HG03139 (cell line): ENCODE measurements around the gene CELF5.
"Not testable (repeated sequence)": the region's sequence is repeated elsewhere in the genome, so short reads cannot be mapped to it uniquely, and the experiment has no call there.

Experiments used
- ATAC-seq: cut with Tn5 transposase; IDR thresholded peaks from one replicate; pipeline ENCODE4 v1.9.1; 2021; ENCODE audit not compliant: unreplicated experiment

Gene CELF5

DNA sequence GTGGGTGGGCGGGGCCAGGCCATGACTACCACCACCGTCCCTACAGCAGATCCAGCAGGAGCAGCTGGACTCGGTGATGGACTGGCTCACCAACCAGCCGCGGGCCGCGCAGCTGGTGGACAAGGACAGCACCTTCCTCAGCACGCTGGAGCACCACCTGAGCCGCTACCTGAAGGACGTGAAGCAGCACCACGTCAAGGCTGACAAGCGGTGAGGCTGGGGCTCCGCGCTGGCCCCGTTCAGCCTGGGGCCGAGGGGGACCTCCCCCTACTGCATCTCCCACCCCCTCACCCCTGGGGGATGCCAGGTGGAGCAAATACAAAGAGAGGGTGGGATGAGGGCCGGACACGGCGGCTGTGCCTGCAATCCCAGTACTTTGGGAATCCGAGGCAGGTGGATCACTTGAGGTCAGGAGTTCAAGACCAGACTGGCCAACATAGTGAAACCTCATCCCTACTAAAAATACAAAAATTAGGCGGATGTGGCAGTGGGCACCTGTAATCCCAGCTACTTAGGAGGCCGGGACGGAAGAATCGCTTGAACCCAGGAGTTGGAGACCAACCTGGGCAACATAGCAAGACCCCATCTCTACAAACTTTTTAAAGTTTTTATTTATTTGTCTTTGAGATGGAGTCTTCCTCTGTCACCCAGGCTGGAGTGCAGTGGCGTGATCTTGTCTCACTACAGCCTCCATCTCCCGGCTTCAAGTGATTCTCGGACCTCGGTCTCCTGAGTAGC lies 18.1 kb upstream of the CELF5 start:
- no peak for ATAC-seq

DNA sequence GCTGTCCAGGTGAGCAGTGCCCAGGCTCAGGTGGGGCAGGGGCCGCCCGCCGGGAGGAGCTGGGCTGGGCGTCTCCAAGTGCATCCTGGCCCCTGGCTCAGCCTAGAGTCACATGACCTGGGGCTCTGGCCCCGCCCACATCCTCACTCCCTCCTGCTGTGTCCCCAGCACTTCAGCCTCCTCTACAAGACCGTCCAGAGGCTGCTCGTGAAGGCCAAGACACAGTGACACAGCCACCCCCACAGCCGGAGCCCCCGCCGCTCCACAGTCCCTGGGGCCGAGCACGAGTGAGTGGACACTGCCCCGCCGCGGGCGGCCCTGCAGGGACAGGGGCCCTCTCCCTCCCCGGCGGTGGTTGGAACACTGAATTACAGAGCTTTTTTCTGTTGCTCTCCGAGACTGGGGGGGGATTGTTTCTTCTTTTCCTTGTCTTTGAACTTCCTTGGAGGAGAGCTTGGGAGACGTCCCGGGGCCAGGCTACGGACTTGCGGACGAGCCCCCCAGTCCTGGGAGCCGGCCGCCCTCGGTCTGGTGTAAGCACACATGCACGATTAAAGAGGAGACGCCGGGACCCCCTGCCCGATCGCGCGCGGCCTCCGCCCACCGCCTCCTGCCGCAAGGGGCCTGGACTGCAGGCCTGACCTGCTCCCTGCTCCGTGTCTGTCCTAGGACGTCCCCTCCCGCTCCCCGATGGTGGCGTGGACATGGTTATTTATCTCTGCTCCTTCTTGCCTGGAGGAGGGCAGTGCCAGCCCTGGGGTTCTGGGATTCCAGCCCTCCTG lies 16.8 kb upstream of the CELF5 start:
- ATAC-seq: no peak

DNA sequence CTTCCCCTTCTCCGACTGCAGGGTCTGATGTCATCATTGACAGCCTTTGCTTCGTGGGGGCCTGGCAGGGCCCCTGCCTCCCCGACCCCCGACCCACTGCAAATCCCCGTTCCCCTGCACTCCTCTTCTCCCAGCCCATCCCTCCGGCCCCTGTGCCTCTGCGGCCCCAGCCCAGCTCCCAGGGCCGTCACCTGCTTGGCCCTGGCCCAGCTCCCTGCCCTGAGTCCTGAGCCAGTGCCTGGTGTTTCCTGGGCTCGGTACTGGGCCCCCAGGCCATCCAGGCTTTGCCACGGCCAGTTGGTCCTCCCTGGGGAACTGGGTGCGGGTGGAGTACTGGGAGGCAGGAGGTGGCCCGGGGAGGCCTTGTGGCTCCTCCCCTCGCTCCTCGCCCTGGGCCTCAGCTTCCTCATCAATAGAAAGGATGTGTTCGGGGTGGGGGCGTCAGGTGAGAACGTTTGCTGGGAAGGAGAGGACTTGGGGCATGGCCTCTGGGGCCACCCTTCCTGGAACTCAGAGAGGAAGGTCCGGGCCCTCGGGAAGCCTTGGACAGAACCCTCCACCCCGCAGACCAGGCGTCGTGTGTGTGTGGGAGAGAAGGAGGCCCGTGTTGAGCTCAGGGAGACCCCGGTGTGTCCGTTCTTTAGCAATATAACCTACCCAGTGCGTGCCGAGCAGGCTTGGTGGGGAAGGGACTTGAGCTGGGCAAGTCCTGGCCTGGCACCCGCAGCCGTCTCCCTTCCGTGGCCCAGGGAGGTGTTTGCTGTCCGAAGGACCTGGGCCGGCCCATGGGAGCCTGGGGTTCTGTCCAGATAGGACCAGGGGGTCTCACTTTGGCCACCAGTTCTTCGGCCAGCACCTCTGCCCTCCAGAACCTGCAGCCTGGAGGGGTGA lies 15.9 kb upstream of the CELF5 start:
- ATAC-seq: no peak

DNA sequence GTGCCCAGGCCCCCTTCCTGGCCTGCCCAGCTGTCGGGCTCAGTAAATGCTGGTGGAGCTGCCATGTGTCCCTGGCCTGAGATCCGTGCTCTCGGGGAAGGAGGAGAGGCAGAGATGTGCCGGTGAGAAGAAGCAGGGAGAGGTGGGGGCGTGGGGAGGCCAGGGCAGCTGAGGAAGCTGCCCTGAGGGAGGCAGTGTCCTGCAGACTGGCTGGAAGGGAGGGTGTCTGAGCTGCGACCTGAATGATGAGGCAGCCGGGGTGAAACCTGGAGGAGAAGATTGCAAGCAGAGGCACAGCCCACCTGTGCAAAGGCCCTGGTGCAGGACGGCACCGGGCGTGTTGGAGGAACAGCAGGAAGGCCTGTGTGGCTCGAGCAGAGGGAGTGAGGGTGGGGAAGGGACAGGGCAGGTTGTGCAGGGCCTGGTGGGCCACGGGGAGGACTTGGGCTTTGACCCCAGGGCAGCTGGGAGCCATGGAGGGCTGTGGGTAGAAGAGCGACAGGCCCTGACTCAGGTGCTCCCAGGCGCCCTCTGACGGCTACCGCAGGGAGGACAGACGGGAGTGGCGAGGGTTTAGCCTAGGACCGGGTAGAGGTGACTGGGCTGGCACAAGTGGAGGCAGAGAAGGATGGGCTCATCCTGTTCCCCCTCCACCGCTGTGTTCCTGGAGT lies 14.0 kb upstream of the CELF5 start:
- no peak for ATAC-seq

DNA sequence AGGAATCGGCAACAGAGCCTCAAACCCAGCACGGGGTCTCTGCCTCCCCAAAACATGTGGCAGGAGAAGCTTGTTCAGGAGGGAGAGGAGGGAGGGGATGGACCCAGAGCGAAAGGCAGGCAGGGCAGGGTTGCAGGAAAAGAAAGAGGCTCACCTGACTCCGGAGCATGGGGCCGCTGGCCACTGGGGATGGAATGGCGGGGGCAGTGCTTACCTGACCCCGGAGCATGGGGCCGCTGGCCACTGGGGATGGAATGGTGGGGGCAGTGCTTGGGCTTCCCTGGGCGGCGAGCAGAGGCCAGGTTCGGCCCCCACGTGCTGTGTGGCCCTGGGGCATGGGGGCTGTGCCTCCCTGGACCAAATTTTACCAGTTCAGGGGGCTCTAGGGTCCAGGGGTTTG lies 13.3 kb upstream of the CELF5 start:
- ATAC-seq: no peak

DNA sequence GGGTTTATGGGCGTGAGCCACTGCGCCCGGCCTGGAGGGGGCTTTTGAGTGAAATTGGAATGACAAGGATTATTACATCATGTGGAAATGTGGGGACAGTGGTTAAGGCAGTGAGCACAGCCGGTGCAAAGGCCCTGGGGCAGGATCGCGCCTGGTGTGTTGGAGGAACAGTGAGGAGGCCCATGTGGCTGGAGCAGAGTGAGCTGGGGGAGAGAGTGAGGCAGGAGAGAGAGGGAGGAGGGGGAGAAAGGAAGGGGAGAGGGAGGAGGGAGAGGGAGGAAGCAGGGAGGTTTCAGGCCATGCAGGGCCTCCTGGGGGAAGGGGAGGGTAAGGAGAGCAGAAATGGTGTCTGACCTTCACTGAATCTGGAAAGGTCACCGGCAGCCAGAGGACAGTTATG lies 11.3 kb upstream of the CELF5 start:
- no peak for ATAC-seq

DNA sequence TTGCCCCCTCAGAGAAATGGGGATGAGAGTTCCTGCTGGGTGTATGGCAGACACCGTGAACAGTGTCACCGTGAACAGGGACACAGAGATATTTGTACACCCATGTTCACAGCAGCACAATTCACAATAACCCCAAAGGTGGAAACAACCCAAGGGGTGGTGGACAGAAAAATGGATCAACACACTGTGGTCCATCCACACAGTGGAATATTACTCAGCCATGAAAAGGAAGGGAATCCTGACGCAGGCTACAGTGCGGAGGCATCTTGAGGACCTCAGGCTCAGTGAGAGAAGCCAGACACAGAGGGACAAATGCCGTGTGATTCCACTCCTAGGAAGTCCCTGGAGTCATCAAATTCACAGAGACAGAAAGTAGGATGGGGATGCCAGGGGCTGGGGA lies 7.6 kb upstream of the CELF5 start:
- ATAC-seq: no peak

DNA sequence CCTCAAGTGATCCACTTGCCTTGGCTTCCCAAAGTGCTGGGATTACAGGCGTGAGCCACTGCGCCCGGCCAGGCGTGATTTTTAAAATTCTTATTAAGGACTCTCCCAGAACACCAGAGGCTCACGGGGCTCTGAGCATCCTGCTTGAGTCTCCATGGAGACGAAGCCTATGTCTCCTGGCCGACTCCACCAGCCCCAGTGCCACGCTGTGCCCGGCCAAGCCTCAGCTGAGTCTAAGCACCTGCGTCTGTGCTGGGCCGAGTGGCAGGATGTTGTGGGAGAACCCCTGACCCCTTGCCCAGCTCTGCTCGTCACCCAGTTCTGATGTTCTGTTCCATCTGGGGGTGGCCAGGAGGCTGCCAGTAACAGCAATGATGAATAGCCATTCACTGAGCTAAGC lies 3.9 kb upstream of the CELF5 start:
- ATAC-seq: no peak

DNA sequence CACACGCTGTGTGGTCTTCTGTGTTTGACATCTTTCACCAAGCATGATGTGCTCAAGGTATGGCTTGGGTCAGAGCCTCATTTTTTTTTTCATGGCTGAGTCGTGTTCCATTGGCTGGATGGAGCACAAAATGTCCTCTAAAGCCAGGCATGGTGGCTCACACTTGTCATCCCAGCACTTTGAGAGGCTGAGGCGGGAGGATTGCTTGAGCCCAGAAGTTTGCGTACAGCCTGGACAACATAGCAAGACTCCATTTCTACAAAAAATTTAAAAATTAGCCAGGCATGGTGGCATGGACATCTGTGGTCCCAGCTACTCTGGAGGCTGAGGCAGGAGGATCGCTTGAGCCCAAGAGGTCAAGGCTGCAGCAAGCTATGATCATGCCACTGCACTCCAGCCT lies 2.9 kb upstream of the CELF5 start:
- ATAC-seq: not testable (repeated sequence)

DNA sequence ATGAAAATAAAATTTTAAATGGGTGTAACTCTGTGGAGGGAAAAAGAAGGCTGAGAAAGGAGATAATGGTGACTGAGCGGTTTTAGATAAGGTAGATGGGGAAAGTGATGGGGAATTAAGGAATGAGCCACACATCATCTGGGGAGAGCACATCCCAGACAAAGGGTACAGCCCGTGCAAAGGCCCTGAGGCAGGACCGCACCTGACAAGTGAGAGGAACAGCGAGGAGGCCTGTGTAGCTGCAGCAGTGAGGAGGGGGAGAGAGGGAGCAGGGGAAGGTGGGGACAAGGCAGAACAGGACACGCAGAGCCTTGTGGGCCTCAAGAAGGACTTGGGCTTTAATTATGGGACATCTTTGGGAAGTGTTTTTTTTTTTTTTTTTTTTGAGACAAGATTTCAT lies 1.8 kb upstream of the CELF5 start:
- no peak for ATAC-seq

DNA sequence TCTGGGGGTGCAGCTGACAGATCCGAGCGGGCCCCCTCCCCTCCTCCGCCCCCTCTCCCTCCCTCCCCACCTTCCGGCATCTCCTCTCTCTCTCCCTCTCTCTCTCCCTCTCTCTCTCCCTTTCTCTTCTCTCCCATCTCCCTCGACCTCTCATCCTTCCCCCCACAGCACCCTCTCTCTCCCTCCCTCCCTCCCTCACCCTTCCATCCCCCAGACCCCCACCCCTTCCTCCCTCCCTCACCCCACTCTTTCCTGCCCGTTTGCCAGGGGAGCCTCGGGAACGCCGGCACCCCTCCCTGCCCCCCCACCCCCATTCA lies 666 bp downstream of the CELF5 start:
- no peak for ATAC-seq

DNA sequence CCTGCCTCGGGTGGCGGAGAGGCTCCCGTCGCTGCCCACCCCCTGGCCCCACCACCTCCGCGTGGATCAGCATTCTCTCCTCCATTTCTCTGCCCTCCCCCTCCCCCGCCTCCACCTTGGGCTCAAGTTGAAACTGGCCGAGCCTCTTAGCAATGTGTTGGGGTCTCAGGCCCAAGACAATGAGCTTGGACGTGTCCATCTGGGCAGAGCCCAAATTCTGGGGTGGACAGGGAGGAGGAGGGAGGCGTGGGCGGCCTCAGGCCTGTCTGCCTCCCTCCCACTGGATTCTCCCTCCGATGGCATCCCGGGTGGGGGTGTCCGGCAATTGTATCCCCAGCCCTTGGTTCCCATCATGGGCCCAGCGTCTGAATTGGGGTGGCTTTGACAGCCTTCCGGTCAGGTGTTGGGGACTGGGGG lies 1.2 kb downstream of the CELF5 start:
- no peak for ATAC-seq

DNA sequence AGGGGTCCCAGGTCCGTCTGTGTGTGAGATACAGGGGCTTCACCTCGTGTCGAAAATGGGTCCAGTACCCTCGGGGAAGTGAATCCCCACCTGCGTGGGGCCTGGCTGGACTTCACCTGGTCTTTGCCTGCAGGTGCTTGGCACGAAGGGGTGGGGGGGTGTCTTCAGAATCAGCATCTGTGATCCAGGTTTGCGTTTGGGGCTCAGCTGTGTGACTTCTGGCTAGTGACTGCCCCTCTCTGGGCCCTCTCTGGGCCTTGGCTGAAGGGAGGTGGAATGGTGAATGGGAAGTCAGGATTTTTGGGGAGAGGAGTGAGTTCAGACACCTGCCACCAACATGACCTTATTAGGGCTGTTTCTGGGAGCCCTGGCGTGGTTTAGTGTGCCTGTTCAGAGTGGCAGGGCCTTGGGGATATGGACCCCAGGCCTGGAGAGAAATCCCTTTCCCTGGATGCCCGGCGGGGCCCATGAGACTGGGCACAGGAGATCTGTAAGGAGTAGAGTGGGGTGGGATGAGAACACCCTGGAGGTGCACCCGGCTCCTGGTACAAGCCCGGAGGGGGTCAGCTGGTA lies 2.7 kb downstream of the CELF5 start:
- no peak for ATAC-seq

DNA sequence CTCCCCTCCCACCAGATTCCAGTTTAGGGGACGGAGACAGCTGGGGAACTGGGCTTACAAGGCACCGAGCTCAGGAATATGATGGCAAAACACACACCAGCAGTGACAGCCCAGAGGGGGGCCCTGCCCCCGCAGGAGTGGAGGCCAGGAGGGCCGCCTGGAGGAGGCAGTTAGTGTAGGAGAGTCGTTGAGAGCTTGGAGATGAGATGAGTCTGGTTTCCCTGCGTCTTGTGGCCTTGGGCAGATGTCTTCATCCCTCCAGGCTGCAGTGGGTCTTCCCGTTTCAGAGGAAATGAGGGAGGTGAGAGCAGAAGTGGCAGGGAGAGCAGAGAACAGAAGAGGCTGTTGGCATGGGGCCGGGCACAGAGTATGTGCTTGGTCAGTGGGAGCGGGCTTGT lies 4.9 kb downstream of the CELF5 start:
- ATAC-seq: no peak

DNA sequence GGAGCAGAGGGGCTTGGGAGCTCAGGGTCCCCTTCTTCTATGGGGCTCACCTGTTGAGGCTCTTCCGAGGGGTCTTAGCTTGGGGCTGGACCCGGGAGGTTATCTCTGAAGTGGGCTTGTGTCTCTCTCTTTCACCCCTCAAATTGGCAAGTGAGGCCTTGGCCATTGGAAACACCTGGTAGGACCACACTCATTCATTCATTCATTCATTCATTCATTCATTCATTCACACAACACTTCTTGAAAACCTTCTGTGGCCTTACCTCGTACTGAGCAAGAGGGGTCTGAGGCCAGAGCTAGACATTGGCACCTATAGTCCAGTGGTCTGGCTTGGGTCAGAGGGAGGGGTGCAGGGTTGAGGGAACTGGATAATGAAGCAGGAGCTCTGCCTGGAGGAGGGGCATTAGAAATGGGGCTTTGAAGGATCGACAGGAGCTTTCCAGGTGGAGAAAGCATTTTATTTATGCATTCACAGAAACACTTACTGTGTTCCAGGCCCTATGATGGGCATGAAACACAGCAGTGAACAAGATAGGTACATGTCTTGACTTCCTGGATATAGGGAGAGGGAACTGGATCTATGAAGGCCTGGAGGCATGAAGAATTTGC lies 5.5 kb downstream of the CELF5 start:
- no peak for ATAC-seq

DNA sequence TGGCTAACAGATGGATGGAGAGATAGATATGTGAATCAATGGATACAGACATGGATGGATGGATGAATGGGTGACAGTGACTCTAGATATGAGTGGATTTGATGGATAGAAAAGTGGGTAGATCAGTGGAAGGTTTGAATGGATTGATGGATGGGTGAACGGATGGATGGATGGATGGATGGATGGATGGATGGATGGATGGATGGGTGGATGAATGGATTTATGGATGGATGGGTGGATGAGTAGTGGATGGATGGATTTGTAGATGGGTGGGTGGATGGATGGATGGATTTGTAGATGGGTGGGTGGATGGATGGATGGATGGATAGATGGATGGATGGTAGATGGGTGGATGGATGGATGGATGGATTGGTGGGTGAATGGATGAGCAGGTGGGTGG lies 6.8 kb downstream of the CELF5 start:
- no peak for ATAC-seq

DNA sequence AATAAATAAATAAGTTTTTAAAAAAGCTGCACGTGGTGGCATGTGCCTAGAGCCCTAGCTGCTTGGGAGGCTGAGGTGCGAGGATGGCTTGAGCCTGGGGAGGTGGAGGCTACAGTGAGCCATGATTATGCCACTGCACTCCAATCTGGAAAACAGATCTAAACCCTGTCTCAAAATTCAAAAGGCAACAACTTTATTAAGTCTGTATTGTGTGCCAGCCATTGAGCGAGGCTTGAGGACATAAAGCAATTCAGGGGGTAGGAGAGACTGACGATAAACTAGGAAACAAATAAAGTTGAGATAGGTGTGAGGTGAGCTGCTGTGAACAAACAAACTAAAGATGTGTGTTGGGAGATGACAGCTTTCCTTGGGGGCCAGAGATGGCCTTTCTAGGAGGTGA lies 8.7 kb downstream of the CELF5 start:
- ATAC-seq: no peak

DNA sequence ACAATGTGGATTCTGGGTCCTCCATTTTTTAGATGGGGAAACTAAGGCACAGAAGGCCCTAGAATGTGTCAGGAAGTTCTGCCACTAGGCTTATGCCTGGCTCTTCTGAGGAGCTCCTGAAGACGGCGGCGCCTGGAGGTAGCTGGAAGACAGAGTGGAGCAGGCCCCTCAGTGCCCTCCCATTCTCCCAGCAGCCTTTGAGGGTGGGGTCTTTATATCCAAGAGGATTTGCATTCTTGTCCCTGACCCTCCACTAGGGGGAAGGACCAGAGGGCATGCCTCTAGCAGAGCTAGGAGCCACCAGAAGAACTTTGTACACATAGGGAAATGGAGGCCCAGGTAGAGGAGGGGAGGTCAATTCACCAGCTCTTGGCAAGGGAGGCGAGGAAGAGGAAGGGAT lies 9.4 kb downstream of the CELF5 start:
- no peak for ATAC-seq

DNA sequence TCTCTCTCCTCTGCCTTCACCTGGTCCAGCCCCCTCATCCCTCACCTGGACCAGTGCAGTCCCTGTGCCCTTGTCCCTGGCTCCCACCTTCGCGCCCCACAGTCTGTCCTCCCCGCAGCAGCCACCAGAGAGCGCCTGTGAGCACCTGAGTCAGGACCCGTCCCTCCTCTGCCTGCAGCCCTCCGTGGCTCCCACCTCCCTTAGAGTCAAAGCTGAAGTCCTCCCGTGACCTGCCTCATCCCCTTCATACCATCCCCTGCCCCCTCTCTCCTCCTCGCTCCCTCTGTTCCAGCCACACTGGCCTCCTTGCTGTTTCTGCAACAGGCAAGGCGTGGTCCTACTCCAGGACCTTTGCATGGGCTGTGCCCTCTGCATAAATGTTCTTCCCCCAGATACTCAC lies 10.3 kb downstream of the CELF5 start:
- no peak for ATAC-seq

DNA sequence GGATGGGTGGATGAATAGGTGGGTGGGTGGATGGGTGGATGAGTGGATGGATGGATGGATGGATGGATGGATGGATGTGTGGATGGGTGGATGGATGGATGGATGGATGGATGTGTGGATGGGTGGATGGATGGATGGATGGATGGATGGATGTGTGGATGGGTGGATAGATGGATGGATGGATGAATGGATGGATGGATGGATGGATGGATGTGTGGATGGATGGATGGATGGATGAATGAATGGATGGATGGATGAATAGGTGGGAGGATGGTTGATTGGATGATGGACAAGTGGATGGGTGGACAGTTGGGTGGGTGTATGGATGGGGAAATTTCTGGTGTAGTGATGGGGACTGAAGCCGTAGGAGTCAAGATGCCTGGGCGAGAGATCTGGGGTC lies 11.1 kb downstream of the CELF5 start:
- ATAC-seq: not testable (repeated sequence)

DNA sequence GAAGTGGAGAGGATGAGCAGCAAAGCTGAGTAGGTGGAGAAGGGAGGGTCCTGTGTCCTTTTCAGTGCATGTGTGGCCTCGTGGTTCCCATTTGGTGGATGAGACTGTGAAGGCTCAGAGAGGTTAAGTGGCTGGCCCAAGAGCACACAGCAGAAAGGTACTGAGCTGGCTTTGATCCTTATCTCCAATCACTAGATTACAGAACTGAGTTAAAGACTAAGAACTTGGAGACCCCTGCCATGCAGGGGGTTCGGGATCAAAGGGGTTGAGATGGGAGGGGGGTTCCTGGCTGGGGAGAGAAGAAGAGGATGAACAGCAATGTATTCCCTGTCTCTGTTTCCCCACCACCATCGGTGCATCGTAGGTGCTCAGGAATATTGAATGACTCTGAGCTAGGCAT lies 11.8 kb downstream of the CELF5 start:
- ATAC-seq: no peak
